ENCODE results near the gene ISLR.

DNA sequence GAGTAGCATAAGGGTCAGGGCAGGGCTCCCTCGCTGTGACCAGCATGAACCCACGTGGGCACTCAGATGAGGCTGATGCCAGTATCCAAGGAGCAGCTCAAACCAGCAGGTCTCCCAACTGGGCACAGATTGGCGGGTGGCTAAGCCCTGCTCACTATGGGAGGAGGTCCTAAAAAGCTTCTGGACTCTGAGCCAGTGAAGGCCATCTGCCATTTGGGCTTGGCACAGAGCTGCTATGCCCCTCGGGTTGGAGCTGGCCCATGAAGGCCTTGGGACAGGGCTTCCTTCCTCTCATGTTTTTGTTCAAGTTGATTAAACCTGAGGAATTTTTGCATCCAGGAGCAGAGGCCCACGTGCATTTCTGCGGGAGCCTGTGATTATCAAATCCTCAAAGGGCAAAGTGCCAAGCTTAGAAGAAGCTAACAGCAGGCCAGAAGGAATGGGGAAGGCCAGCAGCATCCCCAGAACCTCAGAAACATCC is 33.3 kb downstream of the ISLR start:
- TF ChIP-seq TAF1 (IDR thresholded peaks at IDR 0.05; ENCODE audit: low read depth): no peak
- TF ChIP-seq, protein P1, sequence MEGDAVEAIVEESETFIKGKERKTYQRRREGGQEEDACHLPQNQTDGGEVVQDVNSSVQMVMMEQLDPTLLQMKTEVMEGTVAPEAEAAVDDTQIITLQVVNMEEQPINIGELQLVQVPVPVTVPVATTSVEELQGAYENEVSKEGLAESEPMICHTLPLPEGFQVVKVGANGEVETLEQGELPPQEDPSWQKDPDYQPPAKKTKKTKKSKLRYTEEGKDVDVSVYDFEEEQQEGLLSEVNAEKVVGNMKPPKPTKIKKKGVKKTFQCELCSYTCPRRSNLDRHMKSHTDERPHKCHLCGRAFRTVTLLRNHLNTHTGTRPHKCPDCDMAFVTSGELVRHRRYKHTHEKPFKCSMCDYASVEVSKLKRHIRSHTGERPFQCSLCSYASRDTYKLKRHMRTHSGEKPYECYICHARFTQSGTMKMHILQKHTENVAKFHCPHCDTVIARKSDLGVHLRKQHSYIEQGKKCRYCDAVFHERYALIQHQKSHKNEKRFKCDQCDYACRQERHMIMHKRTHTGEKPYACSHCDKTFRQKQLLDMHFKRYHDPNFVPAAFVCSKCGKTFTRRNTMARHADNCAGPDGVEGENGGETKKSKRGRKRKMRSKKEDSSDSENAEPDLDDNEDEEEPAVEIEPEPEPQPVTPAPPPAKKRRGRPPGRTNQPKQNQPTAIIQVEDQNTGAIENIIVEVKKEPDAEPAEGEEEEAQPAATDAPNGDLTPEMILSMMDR (IDR thresholded peaks at IDR 0.05; ENCODE audit: poor library complexity, severe bottlenecking): no peak
- no peak for TF ChIP-seq EZH2 (IDR thresholded peaks at IDR 0.05; ENCODE audit: borderline replicate concordance, insufficient read depth, low read length, poor library complexity, severe bottlenecking)
- TF ChIP-seq POLR2AphosphoS5 (IDR thresholded peaks at IDR 0.05): no peak
- TF ChIP-seq EP300 (conservative IDR thresholded peaks at IDR 0.05; ENCODE audit: poor library complexity, severe bottlenecking): no peak
- TF ChIP-seq MXI1 (conservative IDR thresholded peaks at IDR 0.05; ENCODE audit: poor library complexity, severe bottlenecking): no peak
- TF ChIP-seq, protein P2, sequence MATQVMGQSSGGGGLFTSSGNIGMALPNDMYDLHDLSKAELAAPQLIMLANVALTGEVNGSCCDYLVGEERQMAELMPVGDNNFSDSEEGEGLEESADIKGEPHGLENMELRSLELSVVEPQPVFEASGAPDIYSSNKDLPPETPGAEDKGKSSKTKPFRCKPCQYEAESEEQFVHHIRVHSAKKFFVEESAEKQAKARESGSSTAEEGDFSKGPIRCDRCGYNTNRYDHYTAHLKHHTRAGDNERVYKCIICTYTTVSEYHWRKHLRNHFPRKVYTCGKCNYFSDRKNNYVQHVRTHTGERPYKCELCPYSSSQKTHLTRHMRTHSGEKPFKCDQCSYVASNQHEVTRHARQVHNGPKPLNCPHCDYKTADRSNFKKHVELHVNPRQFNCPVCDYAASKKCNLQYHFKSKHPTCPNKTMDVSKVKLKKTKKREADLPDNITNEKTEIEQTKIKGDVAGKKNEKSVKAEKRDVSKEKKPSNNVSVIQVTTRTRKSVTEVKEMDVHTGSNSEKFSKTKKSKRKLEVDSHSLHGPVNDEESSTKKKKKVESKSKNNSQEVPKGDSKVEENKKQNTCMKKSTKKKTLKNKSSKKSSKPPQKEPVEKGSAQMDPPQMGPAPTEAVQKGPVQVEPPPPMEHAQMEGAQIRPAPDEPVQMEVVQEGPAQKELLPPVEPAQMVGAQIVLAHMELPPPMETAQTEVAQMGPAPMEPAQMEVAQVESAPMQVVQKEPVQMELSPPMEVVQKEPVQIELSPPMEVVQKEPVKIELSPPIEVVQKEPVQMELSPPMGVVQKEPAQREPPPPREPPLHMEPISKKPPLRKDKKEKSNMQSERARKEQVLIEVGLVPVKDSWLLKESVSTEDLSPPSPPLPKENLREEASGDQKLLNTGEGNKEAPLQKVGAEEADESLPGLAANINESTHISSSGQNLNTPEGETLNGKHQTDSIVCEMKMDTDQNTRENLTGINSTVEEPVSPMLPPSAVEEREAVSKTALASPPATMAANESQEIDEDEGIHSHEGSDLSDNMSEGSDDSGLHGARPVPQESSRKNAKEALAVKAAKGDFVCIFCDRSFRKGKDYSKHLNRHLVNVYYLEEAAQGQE (IDR thresholded peaks at IDR 0.05; ENCODE audit: borderline replicate concordance): no peak
- no peak for TF ChIP-seq RAD21 (conservative IDR thresholded peaks at IDR 0.05)
- no peak for TF ChIP-seq SMC3 (conservative IDR thresholded peaks at IDR 0.05; ENCODE audit: poor library complexity)

Measured in neural cell (in vitro differentiated cells).